Stimulated activated CD4-positive, alpha-beta T cell treated with anti-CD3 and anti-CD28 coated beads, Interleukin-2, amount 100 ng/mL, for 48 hours (primary cell): ENCODE data around the gene NFATC1.

Experiments
- DNase-seq, 2 donors: peaks; one replicate each; pipeline ENCODE4 v3.0.0-alpha.2; 2020

NFATC1 gene

GRCh38 chr18:79424880-79425568 is 29.3 kb downstream of the NFATC1 start:
- no peak for DNase-seq

GRCh38 chr18:79425569-79425886 is 29.8 kb downstream of the NFATC1 start:
- no peak for DNase-seq

GRCh38 chr18:79426376-79427300 is 30.9 kb downstream of the NFATC1 start:
- DNase-seq = no peak

- no peak for DNase-seq
Measured at GRCh38 chr18:79427368-79428225, 31.9 kb downstream of the NFATC1 start.

- DNase-seq = no peak
Measured at GRCh38 chr18:79428287-79428686, 32.6 kb downstream of the NFATC1 start.

GRCh38 chr18:79429381-79429780 is 33.7 kb downstream of the NFATC1 start:
- DNase-seq = no peak

GRCh38 chr18:79429785-79430281 is 34.1 kb downstream of the NFATC1 start:
- DNase-seq = no peak

GRCh38 chr18:79432376-79433120 is 36.8 kb downstream of the NFATC1 start:
- DNase-seq = no peak

- DNase-seq = no peak
Measured at GRCh38 chr18:79433431-79433830, 37.7 kb downstream of the NFATC1 start.

- no peak for DNase-seq
Measured at GRCh38 chr18:79434607-79435401, 39.1 kb downstream of the NFATC1 start.

GRCh38 chr18:79436556-79437275 is 41.0 kb downstream of the NFATC1 start:
- no peak for DNase-seq

GRCh38 chr18:79438089-79438897 is 42.6 kb downstream of the NFATC1 start:
- no peak for DNase-seq

- peak; percentile 14 to 21 for DNase-seq
Measured at GRCh38 chr18:79438898-79439627, 43.3 kb downstream of the NFATC1 start.

- no peak for DNase-seq
Measured at GRCh38 chr18:79439628-79440023, 43.9 kb downstream of the NFATC1 start.

GRCh38 chr18:79440316-79441110 is 44.8 kb downstream of the NFATC1 start:
- DNase-seq = no peak

GRCh38 chr18:79441420-79441819 is 45.7 kb downstream of the NFATC1 start:
- no peak for DNase-seq

- DNase-seq = no peak
Measured at GRCh38 chr18:79442508-79443221, 46.9 kb downstream of the NFATC1 start.

- no peak for DNase-seq
Measured at GRCh38 chr18:79445221-79445620, 49.5 kb downstream of the NFATC1 start.
